ENCODE measurements around the gene ANKRD28.
"Not testable (repeated sequence)": the region's sequence is repeated elsewhere in the genome, so short reads cannot be mapped to it uniquely, and the experiment has no call there.

Gene ANKRD28

DNA sequence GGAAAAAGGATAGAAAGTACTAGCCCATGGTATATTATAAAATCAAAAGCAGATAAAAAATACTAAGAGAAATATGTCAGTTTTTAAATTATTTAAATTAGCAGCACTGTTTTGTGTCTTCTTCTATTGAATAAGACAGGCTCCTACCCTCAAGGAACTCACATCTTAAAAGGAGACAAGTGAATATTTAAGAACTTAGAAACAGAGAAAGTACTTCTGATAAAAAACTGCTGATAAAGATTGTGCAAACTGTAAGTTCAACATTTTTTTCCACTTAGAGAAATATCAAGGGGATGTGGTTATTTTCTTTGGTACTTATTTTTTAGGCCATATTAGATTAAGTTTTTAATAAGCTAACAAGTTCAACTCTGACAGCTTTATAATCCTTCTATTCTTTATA is 3.0 kb upstream of the ANKRD28 start:
- DNase-seq: peak; percentile 54

DNA sequence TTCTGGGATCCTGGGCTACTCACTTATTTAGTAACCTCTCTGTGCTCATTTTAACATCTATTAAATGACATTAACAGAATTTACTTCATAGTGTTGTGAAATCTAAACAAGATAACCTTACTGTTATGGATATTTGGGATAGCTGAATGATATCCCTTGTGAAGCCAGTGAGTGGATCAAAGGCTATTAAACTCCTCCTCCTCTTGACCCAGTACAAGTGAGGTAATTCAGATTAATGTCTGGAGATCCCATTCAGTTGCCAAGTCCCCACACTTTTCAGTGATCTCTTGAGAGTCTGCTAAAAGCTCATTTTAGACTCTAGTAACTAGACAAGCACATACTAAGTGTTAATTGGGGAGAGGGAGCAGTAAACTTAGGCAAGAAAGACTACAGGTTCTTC is 2.5 kb upstream of the ANKRD28 start:
- DNase-seq: peak; percentile 59

DNA sequence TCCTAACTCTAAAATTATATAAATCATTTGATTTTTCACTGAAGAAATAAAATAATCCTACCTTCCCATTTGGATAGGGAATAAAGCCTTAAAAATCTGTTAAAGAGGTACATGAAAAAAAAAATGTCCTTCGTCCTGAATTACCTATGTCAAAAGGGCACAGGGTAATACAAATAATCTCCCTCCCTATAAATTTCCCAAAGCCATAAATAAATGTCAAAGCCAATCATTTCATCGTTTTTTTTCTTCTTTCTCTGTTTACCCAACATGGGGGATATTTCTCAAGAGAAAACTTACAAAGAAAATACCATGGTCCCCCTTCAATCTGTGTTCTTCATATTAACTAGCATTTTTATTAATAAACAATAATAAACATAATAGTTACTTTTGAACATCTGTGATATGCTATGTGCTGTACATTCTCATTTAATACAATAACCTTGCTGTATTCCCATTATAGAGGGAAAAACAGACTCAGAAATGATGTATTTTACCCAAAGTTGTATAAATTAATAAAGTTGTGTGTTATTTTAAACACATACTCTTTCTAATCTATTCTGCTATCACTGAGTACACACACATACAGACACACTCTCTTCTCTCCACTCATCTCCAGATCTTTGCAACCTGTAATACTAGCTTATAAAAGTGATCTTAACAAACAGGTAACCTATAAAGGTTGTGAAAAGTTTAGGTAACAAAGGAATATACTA is 910 bp upstream of the ANKRD28 start:
- no peak for DNase-seq

DNA sequence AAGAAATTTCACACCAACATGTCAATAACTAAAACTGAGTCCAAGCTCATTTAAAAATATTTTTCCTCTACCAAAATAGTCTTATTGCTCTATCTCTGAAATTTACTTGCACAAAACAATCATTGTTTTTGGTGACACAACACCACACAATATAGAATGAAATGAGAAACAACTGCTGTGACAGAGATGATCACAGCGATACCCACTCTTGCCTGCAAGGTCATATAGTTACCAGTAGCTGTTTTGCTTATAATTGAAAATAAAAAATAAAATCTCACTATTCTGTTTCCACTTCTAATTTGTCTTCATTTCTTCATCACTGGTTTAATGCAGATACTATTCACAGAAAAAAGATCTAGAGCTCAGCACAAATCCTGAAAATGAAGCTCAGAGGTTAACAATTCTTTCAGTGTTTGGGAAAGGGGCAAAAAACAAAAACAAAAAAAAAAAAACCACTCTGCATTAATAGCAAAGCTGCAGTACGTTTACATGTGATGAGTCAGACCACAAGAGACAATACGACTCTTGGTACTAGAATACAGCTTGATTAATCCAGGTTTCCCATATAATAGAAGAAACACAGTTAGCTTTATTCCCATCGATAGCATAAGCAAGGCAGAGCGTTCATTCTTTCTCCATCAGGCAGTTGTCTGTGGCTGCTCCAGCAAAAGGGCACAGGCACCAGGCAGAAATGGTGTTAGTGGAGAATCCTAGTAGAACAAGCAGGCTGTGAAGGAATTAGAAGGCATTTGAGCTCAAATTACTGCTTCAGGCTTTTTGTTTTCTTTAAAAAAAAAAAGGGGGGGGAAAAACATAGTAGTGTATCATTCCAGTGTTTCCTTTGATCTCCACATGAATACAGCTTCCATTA is 773 bp downstream of the ANKRD28 start:
- no peak for DNase-seq

DNA sequence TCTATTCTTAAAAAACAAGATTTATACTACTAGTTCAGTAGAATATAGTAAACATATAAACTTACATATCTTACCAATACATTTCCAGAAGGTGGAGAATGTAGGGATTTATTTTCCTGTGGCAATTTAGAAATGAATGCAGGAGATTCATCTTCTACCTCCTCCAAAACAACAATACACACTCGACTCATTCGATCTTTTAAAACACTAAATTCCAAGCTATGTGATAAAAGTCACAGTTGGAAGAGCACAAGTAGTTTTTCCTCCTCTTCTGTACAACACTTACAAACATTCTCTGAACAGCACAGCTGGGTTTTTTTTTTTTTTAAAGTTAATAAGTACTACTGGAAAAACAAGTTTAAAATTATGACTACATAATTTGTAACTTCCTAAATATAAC is 1.4 kb downstream of the ANKRD28 start:
- DNase-seq: no peak

DNA sequence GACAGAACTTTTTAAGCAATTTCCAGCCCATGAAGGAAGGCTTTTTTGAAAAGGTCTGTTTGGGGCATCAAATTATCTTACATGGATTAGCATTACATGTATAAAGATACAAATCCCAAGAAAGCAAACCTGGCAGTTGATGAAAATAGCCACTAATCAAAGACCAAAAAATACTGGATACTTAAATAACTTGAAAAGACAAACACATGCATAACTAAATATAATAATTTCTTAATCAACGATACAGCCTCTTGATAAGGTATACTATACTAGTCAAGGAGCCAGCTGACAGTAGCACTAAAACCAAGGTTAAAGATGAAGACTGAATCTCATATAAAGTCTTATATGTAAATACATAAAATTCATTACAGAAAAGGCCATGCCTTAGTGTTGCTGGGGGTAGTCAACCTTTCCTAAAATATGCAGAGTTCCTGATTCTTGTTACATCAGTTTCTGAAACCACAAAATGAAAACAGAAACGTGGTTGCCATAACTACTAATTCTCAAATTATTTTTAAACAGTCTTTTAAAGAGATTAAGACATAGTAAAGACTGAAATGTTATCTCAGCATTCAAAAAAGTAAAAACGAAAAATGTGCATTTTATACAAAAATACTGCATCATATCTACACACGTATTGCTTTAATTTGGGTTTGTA is 2.0 kb downstream of the ANKRD28 start:
- DNase-seq: no peak

DNA sequence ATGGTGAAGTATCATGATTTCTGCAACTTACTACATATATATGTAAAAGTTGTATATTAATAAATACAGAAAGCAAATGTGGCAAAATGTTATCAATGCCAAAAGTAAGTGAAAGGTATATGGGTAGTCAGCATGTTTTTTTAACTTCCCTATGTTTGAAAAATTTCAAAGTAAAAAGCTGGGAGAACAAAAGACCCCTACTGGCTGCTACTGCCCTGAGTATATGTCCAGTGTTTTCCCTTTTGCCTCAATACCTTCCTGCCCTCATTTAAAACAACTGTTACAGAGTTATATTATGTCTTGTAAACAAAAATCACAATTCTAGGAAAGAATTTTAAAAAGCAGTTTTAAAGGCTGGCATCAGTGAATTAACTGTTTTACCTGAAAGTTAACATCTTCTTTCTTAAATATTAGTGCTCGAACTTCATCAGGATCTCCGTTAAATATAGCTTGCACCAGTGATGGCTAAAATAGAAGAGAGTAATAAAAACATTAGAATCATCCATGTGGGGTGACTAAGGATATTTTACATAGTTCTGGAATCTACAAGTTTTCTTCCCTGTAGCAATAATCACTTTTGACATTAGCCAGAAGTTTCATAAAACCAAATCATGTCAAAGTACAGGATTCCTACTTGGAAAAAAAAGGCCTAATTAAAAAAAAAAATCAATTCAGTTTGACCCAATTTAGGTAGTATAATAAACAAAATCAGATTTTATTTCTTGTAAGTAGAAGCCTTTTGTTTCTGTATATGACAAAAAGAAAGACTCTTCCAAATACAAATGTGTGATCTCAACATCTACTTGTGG is 2.7 kb downstream of the ANKRD28 start:
- DNase-seq: no peak

DNA sequence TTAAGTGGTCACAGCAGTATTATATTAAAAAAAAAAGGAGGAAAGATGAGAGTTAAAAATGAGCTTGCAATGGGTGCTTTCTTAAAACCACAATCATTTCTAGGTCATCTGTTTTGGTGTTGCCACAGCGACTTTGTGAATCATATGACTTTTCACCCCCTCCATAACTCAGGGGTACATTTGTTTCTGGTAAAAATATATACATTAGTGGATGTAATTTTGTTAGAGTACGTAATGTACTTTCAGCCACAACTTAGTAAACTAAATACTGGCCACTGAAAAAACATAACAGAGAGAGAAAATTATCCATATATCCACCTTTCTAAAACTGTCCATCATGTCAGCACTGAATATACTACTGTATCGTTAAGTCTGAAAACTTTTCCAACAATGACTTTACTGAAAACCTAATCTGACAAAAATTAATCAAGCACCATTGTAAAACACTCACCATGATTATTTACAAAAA is 3.4 kb downstream of the ANKRD28 start:
- peak; percentile 35 for DNase-seq

DNA sequence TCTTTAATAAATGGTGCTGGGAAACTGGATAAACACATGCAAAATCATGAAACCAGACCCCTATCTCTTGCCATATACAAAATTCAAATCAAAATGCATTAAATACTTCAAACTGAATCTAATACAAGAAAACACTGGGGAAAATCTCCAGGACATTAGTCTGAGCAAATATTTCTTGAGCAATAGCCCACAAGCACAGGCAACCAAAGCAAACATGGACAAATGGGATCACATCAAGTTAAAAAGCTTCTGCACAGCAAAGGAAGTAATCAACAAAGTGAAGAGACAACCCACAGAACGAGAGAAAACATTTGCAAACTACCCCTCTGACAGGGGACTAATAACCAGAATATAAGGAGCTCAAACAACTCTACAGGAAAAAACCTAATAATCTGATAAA is 6.3 kb downstream of the ANKRD28 start:
- DNase-seq: no peak

DNA sequence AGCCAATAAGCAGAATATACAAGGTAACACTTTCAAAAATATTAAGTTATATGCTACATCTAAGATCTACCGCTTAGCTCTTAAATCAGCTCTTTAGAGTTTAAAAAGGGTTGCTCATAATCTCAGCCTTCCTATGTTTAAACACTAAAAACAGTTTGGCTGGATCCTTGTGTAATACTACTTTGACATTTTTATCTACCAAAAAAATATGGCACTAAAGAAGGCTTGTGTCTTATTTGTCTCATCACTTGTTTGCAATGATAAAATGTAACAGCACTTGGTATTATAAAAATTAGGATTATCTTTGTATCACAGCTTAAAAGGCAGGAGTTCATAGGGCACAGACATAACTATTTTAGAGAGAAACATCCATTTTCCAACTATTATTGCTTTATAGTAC is 9.8 kb downstream of the ANKRD28 start:
- DNase-seq: no peak

DNA sequence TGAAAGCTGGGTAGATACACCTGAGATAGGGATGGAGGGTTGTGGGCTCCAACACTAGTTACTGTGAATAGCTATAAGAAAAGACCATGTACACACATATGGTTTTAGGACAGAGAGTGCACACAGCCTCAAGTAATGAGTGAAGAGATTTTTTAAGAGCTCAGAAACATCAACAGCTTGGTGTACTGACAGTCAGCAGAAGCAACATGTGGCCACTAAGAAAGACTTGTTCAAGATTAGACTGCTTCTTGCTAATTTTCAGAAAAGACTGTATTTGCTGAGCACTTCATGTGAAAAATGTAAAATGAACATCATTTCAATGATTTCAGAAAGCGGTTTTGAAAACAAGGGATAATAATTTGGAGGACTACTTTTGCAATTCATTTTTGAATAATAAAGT is 10.3 kb downstream of the ANKRD28 start:
- DNase-seq: no peak

DNA sequence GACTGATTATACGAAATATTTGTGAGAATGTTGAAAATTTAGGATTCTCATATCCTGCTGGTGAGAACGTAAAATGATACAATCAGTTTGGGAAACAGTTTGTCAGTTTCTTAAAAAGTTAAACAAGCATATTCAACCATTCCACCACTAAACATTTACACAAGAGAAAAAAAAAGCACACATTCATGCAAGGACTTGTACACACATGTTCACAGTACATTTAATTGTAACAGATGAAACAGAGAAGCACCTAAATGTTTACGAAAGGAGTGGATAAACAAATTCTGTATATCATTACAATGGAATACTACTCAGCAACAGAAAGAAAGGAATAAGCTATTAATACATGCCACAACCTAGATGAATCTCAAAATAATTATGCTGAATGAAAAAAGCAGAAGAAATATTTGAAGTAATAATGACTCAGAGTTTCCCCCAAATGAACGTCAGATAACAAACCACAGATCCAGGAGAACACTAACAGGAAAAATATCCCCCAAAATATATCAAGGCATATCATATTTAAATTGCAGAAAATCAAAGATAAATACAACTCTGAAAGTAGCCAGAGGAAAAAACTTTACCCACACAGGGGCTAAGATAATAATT is 14.3 kb downstream of the ANKRD28 start:
- peak; percentile 66 for DNase-seq

DNA sequence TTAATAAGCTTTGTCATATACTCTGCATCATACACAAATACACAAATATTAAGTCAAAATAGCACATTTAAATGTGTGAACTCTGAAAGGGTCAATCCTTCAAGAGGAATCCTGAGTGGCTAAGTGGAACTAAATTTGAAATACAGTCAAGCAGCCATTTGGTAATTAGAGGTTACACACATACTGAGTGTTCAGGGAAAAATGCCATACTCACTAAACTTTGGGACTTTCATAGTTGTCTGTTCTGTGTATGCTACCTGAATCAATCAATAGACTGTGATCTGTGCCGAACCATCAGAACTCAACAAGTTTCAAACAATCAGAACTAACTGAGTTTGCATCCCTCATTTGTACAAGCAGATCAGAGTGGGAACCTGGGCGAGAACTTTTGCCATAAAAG is 15.3 kb downstream of the ANKRD28 start:
- DNase-seq: no peak

DNA sequence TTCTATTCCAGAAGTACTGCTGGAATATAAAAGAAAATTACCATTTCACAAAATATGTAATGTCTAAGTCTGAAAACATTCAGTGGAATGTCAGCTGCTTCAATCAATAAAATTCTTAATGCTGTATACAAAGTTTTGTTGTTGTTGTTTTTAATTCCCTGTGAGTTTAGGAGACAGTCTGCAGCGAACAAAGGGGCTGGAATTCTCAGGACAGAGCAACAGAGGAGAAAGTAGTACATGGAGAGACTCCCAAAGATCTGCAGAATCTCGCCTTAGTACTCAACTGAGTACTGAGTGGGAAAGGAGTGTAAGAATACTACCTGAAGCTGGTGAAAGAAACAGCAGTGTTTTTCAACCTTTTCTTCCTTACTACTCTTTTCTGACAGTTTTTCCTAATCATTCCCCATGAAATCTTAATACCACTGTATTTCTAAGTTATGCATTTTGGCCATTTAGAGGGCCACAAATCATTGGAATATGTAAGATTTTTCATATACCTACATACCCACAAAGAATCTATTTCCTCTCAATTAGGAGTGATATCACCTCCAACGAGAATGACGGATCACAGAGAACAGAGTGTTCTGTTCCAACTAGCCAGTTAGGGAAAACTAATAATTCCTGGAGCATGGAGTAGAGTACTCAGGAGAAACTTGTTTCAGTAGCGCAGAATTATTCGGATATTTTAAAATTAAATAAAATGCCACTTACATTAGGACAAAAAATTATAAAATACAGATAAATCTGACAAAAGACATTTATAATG is 16.0 kb downstream of the ANKRD28 start:
- DNase-seq: no peak

DNA sequence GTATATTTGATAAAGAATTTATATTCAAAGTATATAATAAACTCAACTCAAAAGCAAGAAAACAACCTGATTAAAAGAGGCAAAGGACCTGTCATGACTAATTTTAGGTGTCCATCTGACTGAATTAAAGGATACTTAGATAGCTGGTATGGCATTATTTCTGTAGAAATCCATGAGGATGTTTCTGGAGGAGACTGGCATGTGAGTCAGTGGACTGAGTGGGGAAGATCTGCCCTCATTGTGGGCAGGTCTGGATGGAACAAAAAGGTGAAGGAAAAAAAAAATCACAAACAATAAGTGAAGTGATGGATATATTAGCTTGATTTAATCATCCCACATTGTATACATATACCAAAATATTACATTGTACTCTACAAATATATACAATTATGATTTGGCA is 16.6 kb downstream of the ANKRD28 start:
- DNase-seq: peak; percentile 30

DNA sequence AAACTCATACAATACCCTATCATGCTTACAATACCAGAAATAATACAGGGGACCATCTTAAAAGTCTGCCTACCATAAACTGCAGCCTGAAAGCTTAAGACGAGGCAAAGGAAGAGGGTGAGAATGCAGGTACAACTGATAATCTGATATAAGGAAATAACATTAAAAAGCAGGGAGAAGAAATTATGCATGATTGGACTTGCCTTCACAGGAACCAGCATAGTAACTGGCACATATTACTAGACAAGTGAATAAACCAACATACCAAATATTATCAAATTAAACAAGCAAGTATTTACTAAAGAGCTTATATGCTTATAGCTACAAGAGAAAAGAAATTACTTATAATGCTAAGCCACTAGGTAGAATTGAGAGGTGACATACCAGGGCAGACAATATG is 18.7 kb downstream of the ANKRD28 start:
- DNase-seq: no peak

DNA sequence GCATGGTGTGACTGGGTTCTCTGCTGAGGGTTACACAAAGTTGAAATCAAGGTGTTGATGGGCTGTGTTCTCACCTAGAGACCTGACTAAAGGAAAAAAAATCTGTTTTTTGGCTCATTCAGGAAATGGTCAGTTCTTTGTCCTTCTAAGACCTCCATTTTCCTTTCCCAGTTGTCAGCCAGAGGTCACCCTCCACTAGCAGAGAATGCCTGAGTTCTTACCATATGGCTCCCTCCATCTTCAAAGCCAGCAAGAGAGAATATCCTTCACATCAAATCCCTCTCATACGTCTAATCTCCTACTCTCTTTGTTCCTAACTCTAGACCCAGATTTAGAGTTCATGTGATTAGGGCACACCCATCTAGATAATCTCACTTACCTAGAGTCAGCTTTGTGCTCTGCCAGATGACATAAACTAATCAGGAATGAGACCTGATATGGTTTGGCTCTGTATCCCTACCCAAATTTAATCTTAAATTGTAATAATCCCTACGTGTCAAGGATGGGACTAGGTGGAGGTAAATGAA is 19.4 kb downstream of the ANKRD28 start:
- DNase-seq: no peak

DNA sequence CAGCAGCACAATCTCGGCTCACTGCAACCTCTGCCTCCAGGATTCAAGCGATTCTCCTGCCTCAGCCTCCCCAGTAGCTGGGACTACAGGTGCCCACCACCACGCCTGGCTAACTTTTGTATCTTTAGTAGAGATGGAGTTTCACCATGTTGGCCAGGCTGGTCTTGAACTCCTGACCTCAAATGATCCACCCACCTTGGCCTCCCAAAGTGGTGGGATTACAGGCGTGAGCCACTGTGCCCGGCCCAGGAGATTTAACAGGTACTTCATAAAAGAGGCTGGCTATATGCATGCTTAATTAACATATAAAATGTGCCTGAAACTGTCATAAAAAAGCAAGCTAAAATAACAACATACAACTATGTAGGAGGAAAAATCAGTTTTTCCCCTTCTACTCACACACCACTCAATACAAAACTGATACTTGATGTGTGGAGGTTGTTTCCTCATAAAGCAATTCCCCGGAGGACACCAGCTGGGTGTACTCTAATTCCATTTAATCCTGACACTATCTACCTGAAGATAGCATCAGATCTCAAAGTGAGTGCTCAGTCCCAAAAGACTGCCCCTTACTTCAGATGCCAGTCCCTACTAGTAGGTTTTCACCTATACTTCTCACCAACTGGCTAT is 22.7 kb downstream of the ANKRD28 start:
- DNase-seq: not testable (repeated sequence)

DNA sequence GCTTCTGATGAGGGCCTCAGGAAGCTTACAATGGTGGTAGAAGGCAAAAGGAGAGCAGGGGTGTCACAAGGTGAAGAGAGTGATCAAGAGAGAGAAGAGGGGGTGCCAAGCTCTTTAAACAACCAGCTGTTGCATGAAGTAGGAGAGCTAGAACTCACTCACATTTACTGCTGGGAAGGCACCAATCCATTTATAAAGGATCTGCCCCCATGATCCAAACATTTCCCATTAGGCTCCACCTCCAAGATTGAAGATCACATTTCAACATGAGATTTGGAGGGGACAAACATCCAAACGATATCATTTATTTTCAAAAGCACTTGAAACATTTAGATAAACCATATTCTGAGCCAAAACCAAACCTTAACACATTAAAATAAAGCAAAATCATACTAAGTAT is 26.3 kb downstream of the ANKRD28 start:
- no peak for DNase-seq

DNA sequence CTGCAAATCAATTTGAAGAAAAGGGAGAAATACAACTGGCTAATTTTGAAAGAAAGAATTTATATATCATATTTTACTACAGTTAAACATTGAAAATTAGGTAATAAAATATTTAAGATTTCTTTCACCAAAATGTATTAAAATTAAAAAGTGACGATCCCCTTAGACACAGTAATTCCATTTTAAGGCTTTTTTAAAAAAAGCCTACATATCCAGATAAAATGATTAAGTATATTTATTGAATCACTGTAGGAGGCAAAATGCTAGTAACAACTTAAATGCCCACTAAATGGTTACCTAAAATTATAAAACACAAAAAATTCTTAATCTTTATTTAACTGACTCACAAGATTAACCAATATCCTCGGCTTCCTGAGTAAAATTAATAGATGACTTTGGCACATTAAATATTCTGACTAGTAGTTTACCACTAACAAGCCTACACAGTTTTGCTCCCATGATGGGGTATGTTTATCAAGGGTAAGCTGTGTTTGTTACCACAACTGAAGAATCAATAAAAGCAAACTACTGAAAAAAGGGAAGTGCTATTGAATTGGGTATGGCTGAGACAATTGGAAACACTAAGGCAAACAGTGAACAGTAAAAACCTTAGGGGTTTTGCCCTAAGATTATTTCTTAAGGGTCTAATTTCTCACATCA is 28.4 kb downstream of the ANKRD28 start:
- no peak for DNase-seq
